Measurements from ENCODE around the gene LYPD1.

- no peak for TF ChIP-seq CTCF (IDR thresholded peaks at IDR 0.05)
- TF ChIP-seq SIN3A (IDR thresholded peaks at IDR 0.05; ENCODE audit: borderline replicate concordance, low read depth, low read length): no peak
- TF ChIP-seq FOXJ3 (CRISPR knock-in tag; IDR thresholded peaks at IDR 0.05): no peak
- TF ChIP-seq MAX (IDR thresholded peaks at IDR 0.05; ENCODE audit: low read depth): no peak
- no peak for TF ChIP-seq GABPA (IDR thresholded peaks at IDR 0.05; ENCODE audit: low read depth)
These were observed 58.3 kb downstream of the LYPD1 start for GRCh38 chr2:132611719-132612118.
